HG02938 (cell line): Measurements from ENCODE around the gene FOXK1.
A peak's percentile ranks its signal among the peaks of the same experiment; 100 is the strongest.

Source experiments
- ATAC-seq: cut with Tn5 transposase; IDR thresholded peaks from one replicate; pipeline ENCODE4 v1.9.1; 2021; ENCODE audit warnings: mild to moderate bottlenecking, moderate library complexity; ENCODE audit not compliant: unreplicated experiment

Gene FOXK1

GRCh38 chr7:4720225-4720624, 38.1 kb downstream of the FOXK1 start:
- no peak for ATAC-seq

DNA sequence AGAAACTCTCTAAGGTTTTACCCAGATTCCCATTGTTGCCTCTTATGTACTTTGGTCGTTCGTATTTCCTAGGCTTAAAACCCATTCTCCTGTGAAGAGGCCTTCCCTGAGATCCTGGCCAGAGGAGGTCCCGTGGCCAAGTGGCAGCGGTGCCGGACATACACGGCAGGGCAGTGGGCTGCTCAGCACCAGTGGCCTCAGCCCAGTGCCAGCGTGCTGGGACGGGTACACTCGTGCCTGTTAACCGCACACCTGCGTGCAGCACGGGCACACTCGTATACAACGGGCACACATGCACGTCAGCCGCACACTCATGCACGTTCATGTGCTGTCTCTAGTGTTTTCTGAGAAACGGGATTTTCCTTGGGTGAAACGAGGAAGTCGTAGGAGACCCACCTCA, 40.2 kb downstream of the FOXK1 start:
- ATAC-seq, result no peak

DNA sequence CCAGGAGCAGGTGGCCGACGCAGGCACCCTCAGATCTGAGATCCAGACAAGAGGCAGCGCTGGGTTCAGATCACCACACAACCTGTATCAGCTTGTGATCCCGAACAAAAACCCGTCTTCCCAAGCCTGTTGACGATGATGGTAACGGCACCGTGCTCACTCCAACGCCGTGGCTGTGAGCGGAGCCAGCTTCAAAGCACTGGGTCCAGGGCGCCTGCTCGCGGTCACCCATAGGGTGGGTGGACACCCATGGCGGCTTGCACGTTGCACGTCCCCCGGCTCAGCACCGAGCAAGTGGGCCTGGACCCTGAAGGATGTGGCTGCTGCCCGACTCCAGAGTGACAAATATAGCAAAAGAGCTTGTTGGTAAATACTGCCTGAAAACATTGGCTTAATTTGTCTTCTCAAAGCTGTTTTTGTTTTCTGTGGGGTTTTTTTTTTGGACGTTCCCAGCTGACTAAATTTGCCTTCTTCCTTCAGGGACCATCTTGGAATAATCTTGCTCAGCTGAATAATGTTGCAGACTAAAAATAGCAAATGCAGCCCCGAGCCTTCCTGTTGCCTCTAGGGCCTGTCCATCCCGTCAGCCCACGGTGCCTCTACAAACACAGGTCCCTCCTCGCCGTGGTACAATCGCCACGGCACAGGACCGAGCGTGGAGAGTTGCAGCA, 41.0 kb downstream of the FOXK1 start:
- no peak for ATAC-seq

DNA sequence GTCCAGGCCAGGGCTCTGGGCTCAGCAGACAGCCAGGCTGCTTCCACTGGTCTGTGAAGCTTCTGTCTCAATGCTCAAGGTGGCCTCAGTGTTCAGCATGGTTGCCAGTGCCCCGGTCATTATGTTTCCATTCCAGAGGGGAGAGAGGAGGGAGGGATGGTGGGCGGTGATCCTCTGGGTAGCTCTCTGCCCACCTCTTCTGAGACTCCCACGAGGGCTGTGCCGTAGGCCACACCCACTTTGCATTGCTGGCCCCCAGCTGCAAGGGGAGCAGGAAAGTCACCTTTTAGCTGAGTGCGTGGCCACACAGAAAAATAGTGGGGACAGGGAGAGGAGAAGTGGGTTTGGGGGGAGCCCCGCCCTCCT, 42.5 kb downstream of the FOXK1 start:
- peak; percentile 18 for ATAC-seq

DNA sequence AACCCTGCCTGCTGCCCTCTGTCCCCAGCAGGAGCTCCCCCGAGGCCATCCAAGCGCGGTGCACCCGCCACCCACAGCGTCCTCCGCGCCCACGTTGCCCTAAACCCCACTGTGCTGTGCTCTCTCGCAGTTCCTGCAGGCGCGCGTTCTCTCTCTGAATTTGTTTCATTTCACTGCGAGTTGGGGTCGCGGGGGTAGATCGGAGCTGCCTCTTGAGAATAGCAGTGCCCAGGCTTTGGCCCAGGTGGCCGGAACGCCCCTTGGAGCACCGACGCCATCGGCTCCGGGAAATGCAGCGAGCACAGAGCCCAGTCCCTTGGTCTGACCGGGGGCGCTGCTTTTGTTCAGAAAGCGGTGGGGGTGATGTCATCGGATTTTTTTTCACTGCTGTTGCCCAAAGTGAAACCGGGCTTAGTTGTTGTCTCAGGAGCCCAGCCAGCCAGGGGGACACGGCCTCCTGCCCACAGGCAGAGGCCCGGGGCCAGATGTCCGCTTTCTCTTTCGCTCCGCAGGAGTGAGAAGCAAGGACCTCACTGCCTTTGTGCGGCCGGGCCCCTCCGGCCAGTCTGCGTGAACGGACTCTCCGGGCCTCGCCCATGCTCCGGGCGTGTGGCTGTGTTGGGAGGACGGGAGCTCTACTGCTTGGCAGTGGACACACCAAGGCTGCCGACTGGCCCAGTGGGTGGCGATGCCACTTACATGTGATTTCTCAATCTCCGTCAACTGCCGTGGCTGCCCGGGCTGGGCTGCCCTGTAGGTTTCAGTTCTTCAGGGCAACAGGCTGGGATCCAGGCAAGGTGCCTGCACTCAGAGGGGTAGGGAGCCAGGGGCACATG, 43.1 kb downstream of the FOXK1 start:
- peak; percentile 82 for ATAC-seq

- ATAC-seq, result no peak
Observed at GRCh38 chr7:4725850-4726450, 43.9 kb downstream of the FOXK1 start.

- ATAC-seq, result no peak
Observed at GRCh38 chr7:4726566-4726965, 44.5 kb downstream of the FOXK1 start.

DNA sequence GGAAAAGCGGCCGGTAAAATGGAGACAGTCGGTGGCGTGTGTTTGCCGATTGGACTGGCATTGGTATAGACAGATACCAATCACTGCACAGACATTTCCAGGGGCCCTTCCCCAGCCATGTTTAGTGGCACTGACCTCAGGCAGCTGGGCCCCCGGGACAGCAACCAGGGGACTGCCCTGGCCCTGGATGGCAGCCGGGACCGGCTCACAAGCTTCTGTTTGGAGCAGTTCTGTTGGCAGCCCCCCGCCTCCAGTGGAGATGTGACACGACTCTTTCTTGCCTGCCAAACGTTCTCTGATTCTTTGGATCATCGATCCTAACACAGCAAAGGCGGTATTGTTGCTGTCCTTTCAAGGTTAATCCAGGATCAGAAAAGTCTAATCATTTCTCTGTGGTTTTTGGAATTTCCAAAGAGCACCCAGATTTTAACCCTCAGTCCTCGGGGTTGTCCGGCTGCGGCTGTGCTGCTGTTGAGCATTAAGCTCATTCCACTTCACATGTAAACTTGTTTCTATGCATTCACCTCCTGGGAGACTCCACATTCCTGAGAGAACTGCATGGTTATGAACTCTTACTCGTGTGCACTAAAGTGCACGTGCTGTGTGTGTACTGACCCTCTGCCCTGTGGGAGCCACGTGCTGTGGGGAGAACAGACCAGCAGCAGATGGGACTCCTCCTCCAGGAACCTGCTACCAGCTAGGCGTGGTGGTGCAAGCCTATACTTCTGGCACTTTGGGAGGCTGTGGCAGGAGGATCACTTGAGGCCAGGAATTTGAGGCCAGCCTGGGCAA, 46.0 kb downstream of the FOXK1 start:
- ATAC-seq, result no peak

GRCh38 chr7:4729266-4729665, 47.2 kb downstream of the FOXK1 start:
- ATAC-seq, result no peak

GRCh38 chr7:4730276-4730675, 48.2 kb downstream of the FOXK1 start:
- no peak for ATAC-seq

DNA sequence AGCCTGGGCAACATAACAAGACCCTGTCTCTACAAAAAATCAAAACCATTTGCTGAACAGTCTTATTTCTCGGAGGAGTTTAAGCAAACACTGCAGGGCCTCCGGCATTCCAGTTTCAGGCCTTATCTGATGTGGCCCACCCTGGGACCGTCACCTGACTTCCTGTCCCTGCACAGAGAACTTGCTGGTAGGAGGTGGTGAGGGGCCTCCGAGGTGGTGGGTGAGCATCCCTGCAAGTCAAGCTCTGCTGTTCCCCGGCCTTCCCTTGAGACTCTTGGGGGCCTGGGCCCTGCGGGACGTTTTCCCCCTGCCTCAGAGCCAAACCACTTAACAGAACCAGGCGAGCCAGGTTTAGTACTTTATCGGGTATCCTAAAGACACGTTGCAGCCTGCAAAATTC, 48.9 kb downstream of the FOXK1 start:
- ATAC-seq, result no peak

DNA sequence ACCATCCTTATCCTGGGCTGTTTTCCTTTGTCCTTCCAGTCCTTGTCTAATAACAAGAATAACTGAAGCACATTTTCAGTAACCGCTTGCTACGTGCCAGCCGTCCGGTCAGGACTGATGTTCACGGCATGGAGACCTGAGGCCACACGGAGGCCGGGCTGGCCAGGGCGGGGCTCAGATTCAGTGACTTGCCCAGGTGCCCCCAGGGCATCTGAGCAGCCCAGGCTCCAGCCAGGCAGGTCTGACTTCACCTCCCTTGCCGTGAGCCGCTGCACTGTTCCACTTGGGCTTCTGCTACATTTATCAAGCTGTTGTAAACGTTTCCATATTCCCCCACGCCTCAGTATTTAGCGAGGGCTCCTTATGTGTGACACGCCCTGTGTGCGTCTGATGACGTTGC, 49.7 kb downstream of the FOXK1 start:
- ATAC-seq, result no peak

DNA sequence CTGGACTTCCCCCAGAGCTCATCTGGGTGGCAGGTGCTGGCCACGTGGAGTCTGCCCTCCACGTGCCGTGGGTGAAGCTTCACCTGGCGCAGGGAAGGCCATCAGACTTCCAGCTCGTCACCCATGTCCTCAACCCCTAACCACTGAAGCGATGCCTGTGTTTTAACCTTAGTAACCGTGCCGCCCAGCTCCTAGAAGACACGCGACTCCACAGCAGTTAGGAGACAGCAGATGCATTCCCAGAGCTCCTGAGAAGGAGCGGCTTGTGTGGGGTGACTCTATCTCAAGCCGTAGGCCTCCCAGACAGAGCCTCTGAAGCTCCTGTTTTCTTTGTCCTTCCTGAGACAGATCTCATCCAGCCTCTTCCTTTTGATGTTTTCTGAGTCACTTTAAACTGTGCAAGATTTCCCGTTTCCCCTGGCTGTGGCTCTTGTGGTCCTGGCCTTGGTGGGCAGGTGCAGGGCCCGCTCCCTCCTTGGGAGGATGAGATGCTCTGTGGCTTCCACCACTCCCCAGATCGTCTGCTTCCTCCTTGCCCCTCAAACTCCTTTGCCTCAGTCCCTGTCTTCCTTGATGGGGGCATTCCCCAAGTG, 51.9 kb downstream of the FOXK1 start:
- ATAC-seq, result no peak

GRCh38 chr7:4734587-4735345, 52.7 kb downstream of the FOXK1 start:
- ATAC-seq, result no peak

DNA sequence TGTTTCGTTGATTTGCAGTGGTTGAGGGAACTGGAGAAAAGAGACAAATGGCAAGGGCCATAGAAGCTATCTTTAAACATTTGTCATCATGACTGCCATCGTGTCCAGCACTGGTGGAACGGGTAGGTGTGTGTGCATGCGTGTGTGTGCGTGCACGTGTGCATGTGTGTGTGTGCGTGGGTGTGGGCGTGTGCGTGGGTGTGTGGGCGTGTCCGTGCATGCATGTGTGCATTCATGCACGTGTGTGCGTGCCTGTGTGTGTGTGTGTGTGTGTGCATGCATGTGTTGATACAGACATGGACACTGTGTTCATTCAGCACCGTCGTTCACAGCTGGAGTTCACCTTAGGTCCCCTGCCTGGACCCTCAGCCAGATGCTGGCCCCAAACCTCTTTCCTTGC, 55.2 kb downstream of the FOXK1 start:
- no peak for ATAC-seq

GRCh38 chr7:4738711-4739527, 56.8 kb downstream of the FOXK1 start:
- ATAC-seq, result no peak

- no peak for ATAC-seq
Observed at GRCh38 chr7:4739528-4739992, 57.5 kb downstream of the FOXK1 start.

DNA sequence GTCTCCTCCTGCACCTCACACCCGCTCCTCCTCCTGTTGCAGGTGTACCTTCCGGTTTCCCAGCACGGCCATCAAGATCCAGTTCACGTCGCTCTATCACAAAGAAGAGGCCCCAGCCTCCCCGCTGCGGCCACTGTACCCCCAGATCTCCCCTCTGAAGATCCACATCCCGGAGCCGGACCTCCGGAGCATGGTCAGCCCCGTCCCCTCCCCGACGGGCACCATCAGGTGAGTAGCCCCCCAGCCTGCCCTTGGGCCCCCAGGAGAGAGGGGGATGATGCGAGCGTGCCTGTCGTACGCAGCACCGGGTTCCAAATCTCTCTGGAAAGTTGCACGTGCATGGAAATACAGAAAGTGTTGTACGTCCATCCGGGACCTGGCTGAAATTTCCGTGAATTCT, 58.7 kb downstream of the FOXK1 start:
- no peak for ATAC-seq

DNA sequence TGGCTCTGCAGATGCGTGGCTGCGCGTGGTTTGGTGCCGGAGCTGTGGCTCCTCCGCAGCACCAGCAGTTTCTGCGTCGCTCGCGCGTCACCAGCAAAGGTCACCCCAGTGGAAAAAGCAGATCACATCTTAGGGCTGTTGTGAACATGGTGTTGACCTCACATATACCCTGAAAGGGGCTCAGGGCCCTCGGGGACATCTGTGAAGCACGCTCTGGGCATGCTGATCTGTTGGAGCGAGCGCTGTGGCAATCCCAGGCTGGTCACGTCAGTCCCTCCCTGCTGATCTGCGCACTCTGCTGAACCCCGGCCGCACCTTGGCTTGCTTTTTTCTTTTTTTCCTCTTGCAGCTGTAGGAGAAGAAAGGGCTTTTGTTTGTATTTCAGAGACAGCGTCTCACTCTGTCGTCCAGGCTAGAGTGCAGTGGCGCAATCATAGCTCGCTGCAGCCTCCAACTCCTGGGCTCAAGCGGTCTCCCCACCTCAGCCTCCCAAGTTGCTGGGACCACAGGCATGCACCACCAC, 60.0 kb downstream of the FOXK1 start:
- no peak for ATAC-seq
